ENCODE measurements around the gene USP20.

The USP20 gene

DNA sequence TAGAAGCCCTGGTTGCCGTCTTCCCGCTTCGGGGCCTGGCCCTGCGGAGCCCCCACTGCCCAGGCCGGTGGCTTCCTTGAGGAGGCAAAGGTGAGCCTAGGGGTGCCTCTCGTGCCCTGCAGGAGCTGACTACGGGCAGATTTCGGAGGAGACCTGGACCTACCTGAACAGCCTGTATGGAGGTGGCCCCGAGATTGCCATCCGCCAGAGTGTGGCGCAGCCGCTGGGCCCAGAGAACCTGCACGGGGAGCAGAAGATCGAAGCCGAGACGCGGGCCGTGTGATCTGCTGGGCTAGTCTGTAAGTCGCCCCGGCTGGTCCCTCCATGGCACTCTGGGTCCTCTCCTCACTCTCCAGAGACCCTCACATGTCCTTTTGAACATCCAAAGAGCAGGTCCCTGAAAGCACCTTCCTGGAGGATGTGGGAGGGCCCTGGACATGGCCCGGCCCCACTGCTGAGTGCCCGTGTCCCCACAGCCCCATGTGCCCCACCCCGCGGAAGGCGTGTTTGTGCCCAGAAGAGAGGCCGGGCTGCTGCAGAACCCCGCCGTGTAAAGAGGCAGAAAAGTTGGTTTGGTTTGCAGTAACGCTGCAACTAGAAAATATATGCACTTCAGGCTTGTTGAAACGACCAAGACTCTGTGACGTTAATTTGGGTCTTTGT lies 44.9 kb downstream of the USP20 start:
- H3K4me3 ChIP-seq (ENCODE audit: low read depth, low read length), result no peak overlapping the region
- TF ChIP-seq, protein P1, sequence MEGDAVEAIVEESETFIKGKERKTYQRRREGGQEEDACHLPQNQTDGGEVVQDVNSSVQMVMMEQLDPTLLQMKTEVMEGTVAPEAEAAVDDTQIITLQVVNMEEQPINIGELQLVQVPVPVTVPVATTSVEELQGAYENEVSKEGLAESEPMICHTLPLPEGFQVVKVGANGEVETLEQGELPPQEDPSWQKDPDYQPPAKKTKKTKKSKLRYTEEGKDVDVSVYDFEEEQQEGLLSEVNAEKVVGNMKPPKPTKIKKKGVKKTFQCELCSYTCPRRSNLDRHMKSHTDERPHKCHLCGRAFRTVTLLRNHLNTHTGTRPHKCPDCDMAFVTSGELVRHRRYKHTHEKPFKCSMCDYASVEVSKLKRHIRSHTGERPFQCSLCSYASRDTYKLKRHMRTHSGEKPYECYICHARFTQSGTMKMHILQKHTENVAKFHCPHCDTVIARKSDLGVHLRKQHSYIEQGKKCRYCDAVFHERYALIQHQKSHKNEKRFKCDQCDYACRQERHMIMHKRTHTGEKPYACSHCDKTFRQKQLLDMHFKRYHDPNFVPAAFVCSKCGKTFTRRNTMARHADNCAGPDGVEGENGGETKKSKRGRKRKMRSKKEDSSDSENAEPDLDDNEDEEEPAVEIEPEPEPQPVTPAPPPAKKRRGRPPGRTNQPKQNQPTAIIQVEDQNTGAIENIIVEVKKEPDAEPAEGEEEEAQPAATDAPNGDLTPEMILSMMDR (IDR thresholded peaks at IDR 0.05; ENCODE audit: insufficient read depth, low read depth, low read length, missing control alignments), result no peak
- no peak for DNase-seq (ENCODE audit: low read depth)

DNA sequence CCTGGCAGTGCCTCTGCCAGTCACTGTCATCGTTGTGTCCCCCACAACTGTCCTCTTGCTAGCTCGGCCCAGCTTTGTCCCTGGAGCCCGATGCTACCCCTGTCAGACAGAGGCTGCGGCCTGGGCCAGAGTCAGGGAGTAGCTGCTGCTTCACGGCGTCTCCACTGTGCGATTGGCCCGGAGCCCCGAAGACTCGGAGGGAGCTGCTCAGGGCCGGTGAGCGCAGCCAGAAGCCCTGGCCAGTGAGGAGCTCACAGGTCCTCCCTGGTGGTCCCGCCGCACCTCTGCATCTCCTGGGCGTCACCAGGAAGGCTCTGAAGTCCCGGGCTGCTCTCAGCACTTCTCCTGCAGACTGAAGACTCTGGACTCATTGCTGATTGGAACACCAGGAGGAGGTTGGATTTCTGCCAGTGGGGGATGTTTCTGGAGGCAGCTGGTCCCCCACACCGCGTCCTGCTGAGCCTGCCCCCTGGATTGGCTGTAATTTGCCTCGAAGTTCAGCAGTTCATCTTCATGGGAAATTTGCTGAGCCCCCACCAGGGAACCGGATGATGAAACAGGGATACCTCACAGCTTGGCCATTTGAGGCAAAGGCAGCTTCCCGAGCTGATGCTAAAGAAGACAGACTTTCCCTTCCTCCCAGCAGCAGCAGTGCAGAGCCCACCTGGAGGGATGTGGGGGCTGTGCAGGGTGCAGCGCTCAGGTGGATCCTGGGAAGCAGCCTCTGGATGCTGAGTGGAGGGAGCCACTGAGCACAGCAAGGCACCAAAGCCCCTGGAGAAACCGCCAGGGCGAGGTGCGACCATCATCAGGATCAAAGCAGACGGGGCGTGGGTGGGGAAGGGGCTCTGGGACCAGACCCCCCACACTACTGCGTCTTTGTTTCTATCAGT lies 45.6 kb downstream of the USP20 start:
- TF ChIP-seq, protein P1 (IDR thresholded peaks at IDR 0.05; ENCODE audit: insufficient read depth, low read depth, low read length, missing control alignments), result no peak

DNA sequence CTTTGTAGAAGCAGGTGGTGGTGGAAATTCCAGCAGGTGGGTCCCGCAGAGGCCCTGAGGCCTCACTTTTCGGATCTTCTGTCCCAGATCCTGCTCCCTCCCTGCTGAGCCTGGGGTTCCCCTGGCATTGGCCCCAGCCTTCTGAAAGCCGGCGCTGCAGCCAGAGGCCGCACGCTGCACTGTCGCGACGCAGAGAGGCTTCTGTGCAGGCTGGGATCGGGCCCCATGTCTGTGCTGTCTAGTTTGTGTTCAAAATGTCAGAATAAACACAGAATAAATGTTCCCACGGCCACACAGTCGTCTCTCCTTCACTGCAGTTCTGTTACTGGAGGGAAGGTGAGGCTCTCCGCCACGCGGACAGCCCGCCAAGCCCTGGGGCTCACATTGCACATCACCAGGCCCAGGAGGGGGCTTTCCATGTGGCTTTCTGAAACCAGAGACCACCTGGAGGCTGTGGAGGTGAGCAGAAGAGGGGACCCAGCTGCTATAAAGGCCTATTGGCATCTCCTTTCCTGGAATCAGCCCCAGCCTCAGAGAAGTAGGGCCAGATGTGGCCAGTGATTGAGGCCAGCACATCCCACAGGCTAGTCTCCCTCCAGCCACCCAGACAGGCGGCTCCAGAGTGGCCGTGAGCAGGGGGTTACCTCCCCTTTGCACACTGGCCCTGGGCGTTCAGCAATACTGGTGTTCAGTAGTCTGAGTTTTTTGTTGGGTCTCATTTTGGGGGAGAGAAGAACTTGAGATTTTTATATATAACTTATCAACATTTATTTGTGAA lies 46.5 kb downstream of the USP20 start:
- H3K4me3 ChIP-seq (ENCODE audit: low read depth, low read length), result no peak overlapping the region
- DNase-seq (ENCODE audit: low read depth), result no peak
- TF ChIP-seq, protein P1 (IDR thresholded peaks at IDR 0.05; ENCODE audit: insufficient read depth, low read depth, low read length, missing control alignments), result no peak

More for the DNA sequence above, 45.6 kb downstream of the USP20 start:
- no peak for DNase-seq (ENCODE audit: low read depth)
- H3K4me3 ChIP-seq (ENCODE audit: low read depth, low read length), result no peak overlapping the region

DNA sequence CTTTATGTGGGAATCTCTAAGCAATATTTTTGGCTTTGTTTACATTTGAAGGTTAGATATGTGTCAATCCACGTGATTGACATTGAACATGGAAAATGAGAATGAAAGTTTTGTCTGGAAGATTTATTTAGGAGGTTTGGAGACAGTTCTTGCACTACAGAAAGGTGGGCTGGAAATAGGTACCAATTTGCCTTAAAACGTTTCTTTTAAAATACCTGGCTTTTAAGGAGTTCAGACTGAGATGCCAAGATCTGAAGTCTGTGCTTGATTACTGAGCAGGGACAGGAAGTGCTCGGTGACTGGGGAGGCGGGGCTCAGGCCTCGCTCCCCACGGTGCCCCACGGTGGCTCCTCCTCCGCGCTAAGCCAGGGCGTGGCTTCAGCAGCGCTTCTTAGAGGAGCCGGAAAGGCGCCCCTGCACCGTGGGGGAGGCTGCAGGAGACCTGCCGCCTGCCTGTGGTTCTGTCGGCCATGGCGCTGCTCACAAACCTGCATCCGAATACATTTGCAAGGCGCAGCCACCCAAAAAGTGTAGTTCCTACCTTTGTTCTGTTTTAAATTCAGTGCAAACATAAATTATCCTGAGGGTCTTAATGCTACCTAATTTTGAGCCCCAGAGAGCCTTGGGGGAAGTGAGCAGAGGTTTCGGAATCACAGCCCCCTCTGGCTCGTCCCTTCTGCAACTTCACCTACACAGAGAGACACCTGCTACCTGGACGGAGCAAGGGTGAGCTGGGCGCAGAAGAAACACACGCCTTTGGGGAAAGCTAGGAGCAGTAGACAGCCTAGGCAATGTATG lies 49.2 kb downstream of the USP20 start:
- H3K4me3 ChIP-seq (ENCODE audit: low read depth, low read length), result peak overlapping the region; percentile 75
- DNase-seq (ENCODE audit: low read depth), result peak; percentile 97
- TF ChIP-seq, protein P1 (IDR thresholded peaks at IDR 0.05; ENCODE audit: insufficient read depth, low read depth, low read length, missing control alignments), result no peak

DNA sequence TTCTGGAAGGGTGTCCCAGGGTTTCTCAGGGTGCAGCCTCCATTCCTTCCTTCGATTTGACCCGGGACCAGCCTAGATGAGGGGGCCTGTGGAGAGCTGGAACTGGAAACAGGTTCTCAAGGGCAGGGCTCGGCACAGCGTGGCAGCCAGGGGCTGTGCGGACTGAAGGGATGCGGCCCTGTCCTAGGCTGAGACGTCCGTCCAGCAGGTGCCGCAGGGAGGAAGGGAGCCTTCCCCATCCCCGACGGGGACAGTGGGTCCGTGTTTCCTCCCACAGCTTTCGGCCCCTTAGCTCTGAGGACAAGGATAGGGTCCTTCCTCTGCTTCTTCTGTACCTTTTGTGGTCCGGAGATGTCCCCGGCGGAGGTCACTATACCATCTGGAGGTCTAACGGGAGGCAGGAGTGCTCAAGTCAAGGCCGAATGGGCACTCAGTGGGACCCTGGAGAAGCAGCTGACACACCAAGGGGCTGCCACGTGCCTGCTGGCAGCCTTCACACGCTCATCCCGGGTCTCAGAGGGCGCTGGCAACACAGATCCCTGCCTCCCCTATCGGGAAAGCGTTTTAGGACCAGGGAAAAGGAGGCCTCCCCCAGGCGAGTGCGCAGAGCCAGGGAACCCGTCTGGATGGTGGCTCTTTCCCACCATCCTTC lies 49.9 kb downstream of the USP20 start:
- DNase-seq (ENCODE audit: low read depth), result peak; percentile 76
- peak overlapping the region; percentile 75 for H3K4me3 ChIP-seq (ENCODE audit: low read depth, low read length)
- TF ChIP-seq, protein P1 (IDR thresholded peaks at IDR 0.05; ENCODE audit: insufficient read depth, low read depth, low read length, missing control alignments), result peak; percentile 53

Measured in GM12865 (cell line).